ENCODE data around the gene FNIP1.

The FNIP1 gene

DNA sequence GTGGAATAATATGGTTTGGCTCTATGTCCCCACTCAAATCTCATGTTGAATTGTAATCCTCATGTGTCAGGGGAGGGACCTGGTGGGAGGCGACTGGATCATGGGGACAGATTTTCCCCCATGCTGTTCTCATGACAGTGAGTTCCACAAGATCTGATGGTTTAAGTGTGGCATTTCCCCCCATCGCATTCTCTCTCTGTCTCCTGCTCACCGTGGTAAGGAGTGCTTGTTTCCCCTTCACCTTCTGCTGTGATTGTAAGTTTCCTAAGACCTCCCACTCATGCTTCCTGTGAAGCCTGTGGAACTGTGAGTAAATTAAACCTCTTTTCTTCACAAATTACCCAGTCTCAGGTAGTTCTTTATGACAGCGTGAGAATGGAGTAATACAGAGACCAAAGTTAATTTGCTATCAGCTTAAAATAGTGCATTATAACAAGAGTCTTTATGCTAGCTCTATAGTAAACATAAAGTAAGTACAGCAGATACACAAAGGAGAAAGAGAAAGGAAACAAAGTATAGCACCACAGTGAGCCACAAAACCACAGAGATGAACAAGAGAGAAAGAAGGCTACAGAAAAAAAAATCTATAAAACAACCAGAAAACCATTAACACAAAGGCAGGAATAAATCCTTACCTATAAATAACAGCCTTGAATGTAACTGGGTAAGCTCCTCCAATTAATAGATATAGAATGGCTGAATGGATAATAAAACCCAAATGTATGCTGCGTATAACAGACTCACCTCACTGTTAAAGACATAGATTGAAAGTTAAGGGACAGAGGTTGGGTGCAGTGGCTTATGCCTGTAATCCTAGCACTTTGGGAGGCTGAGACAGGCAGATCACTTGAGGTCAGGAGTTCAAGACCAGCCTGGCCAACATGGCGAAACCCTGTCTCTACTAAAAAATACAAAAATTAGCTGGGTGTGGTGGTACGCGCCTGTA is 201.5 kb downstream of the FNIP1 start:
- no peak for DNase-seq

- DNase-seq, result no peak
These were observed 202.9 kb downstream of the FNIP1 start for GRCh38 chr5:131593921-131594320.

DNA sequence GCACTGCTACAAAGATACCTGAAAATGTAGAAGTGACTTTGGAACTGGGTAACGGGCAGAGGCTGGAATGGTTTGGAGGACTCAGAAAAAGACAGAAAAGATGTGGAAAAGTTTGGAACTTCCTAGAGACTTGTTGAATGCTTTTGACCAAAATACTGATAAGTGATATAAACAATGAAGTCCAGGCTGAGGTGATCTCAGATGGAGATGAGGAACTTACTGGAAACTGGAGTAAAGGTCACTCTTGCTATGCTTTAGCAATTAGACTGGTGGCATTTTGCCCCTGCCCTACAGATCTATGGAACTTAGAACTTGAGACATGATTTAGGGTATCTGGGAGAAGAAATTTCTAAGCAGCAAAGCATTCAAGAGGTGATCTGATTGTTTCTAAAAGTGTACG is 203.4 kb downstream of the FNIP1 start:
- DNase-seq, result peak; percentile 26
